ENCODE data around the gene AIG1.
"Not testable (repeated sequence)": the region's sequence is repeated elsewhere in the genome, so short reads cannot be mapped to it uniquely, and the experiment has no call there.

Gene AIG1

DNA sequence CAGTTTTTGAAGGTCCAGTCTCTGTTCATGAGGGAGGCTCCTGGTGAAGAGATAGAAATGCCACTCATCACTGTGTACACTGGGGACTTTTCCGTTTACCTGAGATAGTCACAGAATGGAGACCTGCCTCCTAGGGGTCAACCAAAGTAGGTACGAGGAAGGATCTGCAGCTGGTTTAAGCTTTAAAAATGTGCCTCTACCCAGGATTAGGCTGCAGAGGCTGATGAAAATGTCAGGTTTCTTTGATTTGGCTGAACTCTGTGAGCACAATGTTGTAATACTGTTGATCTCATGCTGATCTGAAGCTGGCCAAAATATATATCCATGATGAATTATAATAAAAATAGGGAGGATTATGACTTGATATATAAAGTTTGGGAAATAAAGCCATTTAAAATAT, 207.1 kb downstream of the AIG1 start:
- no peak for DNase-seq (ENCODE audit: low read depth in 2 of 2)

DNA sequence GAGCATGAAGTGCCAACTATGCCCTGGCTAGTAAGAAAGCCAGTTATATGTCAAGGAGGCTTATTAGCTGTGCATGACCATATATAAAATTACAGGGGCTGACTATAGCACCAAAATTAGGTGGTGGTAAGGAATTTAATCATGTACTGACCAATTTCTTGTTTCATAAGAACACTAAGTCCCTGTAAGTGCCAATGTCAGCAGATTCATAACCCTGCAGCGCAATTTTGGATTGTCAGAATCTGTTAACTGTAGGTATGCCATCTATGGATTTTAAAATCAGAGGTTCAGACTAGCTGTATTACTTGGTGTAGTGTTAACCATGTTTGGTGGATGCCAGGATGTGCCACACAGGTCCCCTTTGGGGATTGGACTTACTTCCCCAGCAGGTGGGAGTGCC, 207.8 kb downstream of the AIG1 start:
- DNase-seq (ENCODE audit: low read depth in 2 of 2): no peak

- DNase-seq (ENCODE audit: low read depth in 2 of 2): no peak
Observed at GRCh38 chr6:143270026-143270425, 209.3 kb downstream of the AIG1 start.

DNA sequence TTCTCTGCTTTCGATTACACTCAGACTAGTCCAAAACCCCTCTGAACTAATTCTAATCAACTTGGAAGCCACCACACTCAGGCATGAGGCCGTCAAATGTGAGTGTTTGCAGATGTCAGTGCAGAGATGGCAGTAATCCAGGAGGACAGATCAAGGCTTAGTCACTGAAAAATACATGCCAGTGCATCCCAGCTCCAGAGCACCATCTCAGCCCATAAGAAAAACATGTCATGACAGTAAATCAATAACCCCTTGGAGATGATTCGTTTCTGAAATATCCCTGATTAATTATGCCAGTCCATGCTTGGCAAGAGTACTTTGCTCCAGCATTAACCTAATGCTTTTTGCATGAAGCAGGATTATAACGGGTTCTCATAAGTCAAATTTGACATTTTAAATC, 210.3 kb downstream of the AIG1 start:
- peak; percentile 88 to 90 for DNase-seq (ENCODE audit: low read depth in 2 of 2)

- DNase-seq (ENCODE audit: low read depth in 2 of 2): no peak
Observed at GRCh38 chr6:143276436-143276835, 215.7 kb downstream of the AIG1 start.

- DNase-seq (ENCODE audit: low read depth in 2 of 2): no peak
Observed at GRCh38 chr6:143279385-143279784, 218.7 kb downstream of the AIG1 start.

DNA sequence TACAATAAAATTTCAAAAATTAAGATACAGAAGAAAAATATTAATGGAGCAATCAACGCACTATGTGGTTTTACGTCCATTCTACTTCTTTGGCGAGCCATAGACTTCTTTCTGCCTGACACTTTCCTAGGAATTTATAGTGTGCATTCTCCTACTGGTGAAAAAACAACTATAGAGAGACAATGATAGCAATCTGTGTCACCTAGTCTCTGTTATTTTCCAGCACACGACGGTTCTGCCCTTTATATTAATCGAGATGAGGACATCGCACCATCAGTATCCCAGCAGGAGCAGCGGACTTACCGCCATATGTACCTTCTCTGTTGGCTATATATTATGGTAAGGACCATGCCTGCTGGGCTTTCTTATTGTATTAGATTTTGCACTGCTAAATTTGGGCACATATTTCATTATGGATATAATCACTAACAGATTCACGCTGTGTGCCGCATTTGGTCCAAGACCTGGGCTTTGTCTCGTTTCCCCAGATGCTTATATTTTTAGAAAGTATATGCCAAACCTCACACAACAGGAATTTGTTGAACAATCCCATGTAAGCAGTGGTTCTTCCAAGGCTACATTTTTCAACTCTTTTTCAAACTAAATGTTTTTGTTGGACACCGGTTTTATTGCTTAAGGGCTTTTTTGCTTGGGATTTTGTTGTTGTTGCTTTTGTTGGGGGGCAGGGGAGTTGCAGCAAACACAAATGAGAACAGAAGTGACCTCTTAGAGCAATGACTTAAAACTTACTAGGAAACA, 223.4 kb downstream of the AIG1 start:
- DNase-seq (ENCODE audit: low read depth in 2 of 2): peak in 1 of 2 experiments; percentile 38

DNA sequence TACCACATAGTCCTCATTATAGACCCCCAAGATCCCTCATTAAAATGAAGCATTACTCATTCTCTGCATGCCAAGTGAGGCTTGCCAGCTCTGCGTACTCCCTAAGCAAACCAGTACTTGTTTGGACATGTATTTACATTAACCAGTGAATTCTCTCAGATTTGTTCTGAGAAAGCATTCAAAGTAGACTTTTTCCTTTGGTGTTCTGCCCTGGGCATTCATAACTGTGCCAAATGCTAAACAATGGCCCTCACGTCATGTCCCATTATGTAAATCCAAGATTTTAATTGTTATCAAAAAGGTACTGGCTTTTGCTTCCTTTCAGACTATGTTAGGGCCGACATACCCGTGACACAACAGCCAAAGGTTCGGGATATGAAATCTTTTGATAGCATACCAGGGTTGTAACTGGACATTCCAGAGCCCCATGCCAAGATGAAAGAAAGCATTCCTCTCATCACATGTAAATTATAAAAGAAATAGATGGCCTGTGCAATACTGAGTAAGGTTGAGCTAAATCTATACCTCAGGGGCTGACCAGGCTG, 225.6 kb downstream of the AIG1 start:
- DNase-seq (ENCODE audit: low read depth in 2 of 2): no peak

DNA sequence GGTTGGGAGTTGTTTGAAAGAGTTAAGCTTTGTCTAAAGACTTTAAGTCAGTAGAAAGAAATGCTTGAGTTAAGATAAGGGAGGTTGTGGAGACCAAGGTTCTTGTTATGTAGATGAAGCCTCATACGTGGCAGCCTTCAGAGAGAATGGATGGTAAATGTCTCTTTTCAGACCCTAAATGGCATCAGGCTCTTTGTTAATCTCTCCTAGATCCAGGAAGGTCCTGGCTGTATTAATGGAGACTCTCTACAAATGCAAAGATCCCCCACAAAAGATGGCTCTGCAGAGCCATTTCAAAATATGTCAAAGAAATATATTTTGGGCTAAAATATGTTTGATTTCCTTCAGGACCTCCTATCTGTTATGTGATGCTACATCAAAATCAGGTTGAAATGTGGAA, 228.2 kb downstream of the AIG1 start:
- no peak for DNase-seq (ENCODE audit: low read depth in 2 of 2)

GRCh38 chr6:143290206-143290605, 229.5 kb downstream of the AIG1 start:
- no peak for DNase-seq (ENCODE audit: low read depth in 2 of 2)

- DNase-seq (ENCODE audit: low read depth in 2 of 2): no peak
Observed at GRCh38 chr6:143293523-143293922, 232.8 kb downstream of the AIG1 start.

DNA sequence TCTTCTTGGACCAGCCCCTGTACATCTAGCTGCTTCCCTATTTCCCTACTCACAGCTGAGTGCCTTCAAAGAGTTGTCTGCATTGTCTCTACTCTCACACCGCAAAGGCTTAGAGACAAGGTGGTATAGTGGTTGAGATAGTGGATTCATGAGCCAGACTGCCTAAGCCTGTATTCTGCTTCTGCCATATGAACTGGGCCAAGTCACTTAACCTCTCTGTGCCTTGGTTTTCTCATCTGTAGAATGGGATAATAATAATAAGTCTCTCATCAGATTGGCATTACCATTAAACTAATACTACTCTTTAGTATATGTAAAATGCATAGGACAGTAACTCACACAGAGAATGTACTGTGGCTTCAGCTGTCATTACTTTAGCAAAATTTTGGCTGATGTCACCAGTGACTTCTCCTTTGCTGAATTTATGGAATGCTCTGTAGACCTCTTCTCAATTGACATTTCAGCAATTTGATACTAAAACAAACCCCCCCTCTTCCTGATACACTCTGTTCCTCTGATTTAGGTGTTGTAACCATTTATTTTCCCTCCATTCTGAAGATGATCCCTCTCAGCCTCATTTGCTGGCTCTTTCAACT, 233.7 kb downstream of the AIG1 start:
- DNase-seq (ENCODE audit: low read depth in 2 of 2): no peak

GRCh38 chr6:143295932-143296331, 235.2 kb downstream of the AIG1 start:
- DNase-seq (ENCODE audit: low read depth in 2 of 2): no peak

GRCh38 chr6:143298071-143298470, 237.4 kb downstream of the AIG1 start:
- DNase-seq (ENCODE audit: low read depth in 2 of 2): no peak

DNA sequence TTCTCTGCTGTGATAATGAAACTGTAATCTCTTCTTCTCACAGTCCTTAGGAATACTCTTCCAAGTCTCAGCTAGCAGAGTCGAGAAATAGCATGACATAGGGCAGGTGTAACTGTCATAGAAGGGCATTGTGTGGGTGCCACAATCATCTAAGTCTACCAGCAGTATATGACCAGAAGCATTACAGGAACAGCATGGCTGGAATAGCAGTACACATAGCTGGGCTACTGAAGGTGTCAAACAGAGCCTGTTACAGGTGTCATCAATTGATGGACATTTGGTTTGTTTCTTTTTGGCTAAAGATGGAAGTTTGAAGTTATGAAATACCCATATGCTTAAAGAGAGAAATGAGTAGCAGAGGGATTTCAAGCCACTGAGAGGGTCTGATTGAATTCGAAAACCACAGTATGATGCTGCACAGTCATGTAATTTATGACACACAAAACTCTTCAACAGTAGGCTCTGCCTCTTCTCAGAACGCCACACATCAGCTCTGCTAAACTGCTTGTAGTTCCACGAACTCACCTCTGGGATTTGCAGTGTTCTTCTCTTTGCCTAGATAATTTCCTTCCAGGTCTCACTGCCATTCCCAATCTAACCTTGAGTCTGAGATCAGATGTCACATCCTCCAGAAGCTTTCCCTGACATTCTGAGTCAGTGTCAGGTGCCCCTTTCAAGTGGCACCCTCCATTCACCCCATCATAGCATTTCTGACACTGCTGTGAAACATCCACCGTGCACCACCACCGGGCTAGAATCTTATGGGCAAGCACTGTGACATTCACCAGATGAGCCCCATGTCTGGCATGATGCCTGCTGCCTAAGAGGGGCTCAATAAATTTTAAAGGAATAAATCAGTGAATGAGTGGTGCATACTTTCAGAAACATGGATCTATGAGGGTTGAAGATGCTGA, 238.8 kb downstream of the AIG1 start:
- DNase-seq (ENCODE audit: low read depth in 2 of 2): no peak

GRCh38 chr6:143301188-143301587, 240.5 kb downstream of the AIG1 start:
- DNase-seq (ENCODE audit: low read depth in 2 of 2): no peak

DNA sequence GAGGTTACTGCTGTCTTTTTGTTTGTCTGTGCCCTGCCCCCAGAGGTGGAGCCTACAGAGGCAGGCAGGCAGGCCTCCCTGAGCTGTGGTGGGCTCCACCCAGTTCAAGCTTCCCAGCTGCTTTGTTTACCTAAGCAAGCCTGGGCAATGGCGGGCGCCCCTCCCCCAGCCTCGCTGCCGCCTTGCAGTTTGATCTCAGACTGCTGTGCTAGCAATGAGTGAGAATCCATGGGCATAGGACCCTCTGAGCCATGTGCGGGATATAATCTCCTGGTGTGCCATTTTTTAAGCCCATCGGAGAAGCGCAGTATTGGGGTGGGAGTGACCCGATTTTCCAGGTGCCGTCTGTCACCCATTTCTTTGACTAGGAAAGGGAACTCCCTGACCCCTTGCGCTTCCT, 247.1 kb downstream of the AIG1 start:
- DNase-seq (ENCODE audit: low read depth in 2 of 2): not testable (repeated sequence)

GRCh38 chr6:143313163-143313562, 252.5 kb downstream of the AIG1 start:
- no peak for DNase-seq (ENCODE audit: low read depth in 2 of 2)

- no peak for DNase-seq (ENCODE audit: low read depth in 2 of 2)
Observed at GRCh38 chr6:143321491-143322086, 260.9 kb downstream of the AIG1 start.

GRCh38 chr6:143322386-143322785, 261.7 kb downstream of the AIG1 start:
- no peak for DNase-seq (ENCODE audit: low read depth in 2 of 2)

- DNase-seq (ENCODE audit: low read depth in 2 of 2): peak; percentile 82
Observed at GRCh38 chr6:143323729-143324470, 263.2 kb downstream of the AIG1 start.
